Suppressor macrophage treated with lipopolysaccharide for 1 hour (primary cell): ENCODE measurements around the gene SLC29A3.
A peak's percentile ranks its signal among the peaks of the same experiment; 100 is the strongest.

ENCODE experiments used
- DNase-seq, 3 donors: peaks; one replicate each; pipeline ENCODE4 v3.0.0-alpha.2; 2020 to 2022

SLC29A3 gene

GRCh38 chr10:71393841-71394475 is 74.9 kb downstream of the SLC29A3 start:
- DNase-seq = no peak

GRCh38 chr10:71394926-71395562 is 76.0 kb downstream of the SLC29A3 start:
- no peak for DNase-seq

- DNase-seq = no peak
Observed at GRCh38 chr10:71395621-71396020, 76.6 kb downstream of the SLC29A3 start.

GRCh38 chr10:71396084-71396710 is 77.1 kb downstream of the SLC29A3 start:
- peak; percentile 24 to 43 (median 38) for DNase-seq

- peak; percentile 26 to 71 (median 54) for DNase-seq
Observed at GRCh38 chr10:71396711-71397295, 77.7 kb downstream of the SLC29A3 start, which contains the start of gene CDH23. CDH23 (plus strand) TSS chr10:71396920; CDS start chr10:71439832, 42,912 bp downstream.

GRCh38 chr10:71397296-71398212 is 78.5 kb downstream of the SLC29A3 start:
- peak; percentile 52 to 81 (median 63) for DNase-seq

- peak in 2 of 3 donors; percentile 31 to 49 for DNase-seq
Observed at GRCh38 chr10:71398976-71399375, 79.9 kb downstream of the SLC29A3 start.

GRCh38 chr10:71399946-71400345 is 80.9 kb downstream of the SLC29A3 start:
- DNase-seq = no peak

GRCh38 chr10:71401056-71401455 is 82.0 kb downstream of the SLC29A3 start:
- DNase-seq = no peak

- no peak for DNase-seq
Observed at GRCh38 chr10:71402005-71402404, 82.9 kb downstream of the SLC29A3 start.

- no peak for DNase-seq
Observed at GRCh38 chr10:71404503-71405295, 85.6 kb downstream of the SLC29A3 start.

GRCh38 chr10:71406878-71407277 is 87.8 kb downstream of the SLC29A3 start:
- no peak for DNase-seq

GRCh38 chr10:71408436-71409225 is 89.6 kb downstream of the SLC29A3 start:
- no peak for DNase-seq

- no peak for DNase-seq
Observed at GRCh38 chr10:71409516-71410104, 90.6 kb downstream of the SLC29A3 start.
